Measurements from ENCODE around the gene H6PD. TPM values are rescaled to one million over a fixed set of nuclear protein-coding genes. Genes with fewer than 3 reads are reported as not detected.

The H6PD gene
- total RNA-seq (2022; extraction: Qiagen RNA extraction; ENCODE audit: low read depth), result 4.6 to 7.4 TPM (median 6.3 TPM) in 5 replicates

GRCh38 chr1:9234223-9235095 lies at the start of gene H6PD:
Gene H6PD, plus strand, starts transcription at chr1:9234774. Its CDS starts 10,161 bp downstream, at chr1:9244935.

GRCh38 chr1:9292361-9293240 lies 58.0 kb downstream of the H6PD start, which contains the start of gene SPSB1:
Gene SPSB1, plus strand, starts transcription at chr1:9292894. Its CDS starts 62,998 bp downstream, at chr1:9355892.

Other genes starting within 250 kb of the H6PD start
- not detected in 5 replicates for gene SLC2A7, start 208.4 kb upstream of the H6PD start, total RNA-seq (2022; extraction: Qiagen RNA extraction; ENCODE audit: low read depth)
- 0.07 to 0.21 TPM (median 0.17 TPM) in 5 replicates for gene SLC2A5, start 165.1 kb upstream of the H6PD start, total RNA-seq (2022; extraction: Qiagen RNA extraction; ENCODE audit: low read depth)
- gene GPR157, start 105.7 kb upstream of the H6PD start, total RNA-seq (2022; extraction: Qiagen RNA extraction; ENCODE audit: low read depth), result 5.3 to 7.1 TPM (median 5.8 TPM) in 5 replicates
- gene SPSB1, start 58.1 kb downstream of the H6PD start, total RNA-seq (2022; extraction: Qiagen RNA extraction; ENCODE audit: low read depth), result 27.5 to 33.4 TPM (median 28.6 TPM) in 5 replicates